ENCODE results near the gene DUOX1.
A peak's percentile ranks its signal among the peaks of the same experiment; 100 is the strongest.

DUOX1 gene

GRCh38 chr15:45110256-45110820 lies 19.5 kb upstream of the DUOX1 start:
- Histone ChIP-seq H2AFZ (ENCODE audit: low read length) (no peak overlapping the region), H3K9ac (ENCODE audit: low read depth, low read length, poor library complexity, severe bottlenecking) (no peak overlapping the region), H3K36me3 (ENCODE audit: insufficient read depth, low read length) (no peaks in the 10 kb centered on the region), H3F3A (ENCODE audit: low read depth) (no peaks in the 10 kb centered on the region), H4K20me1 (ENCODE audit: insufficient read depth, low read length, poor library complexity, severe bottlenecking) (no peaks in the 10 kb centered on the region), H3K4me3 (ENCODE audit: low read length, poor library complexity, severe bottlenecking) (no peak overlapping the region), H3K9me2 (replicated peaks; ENCODE audit: low read depth, low read length) (no peaks in the 10 kb centered on the region), H3K4me1 (ENCODE audit: insufficient read depth, low read length, poor library complexity, severe bottlenecking) (no peaks in the 10 kb centered on the region), H3K27me3 (ENCODE audit: insufficient read depth, low read length, poor library complexity, severe bottlenecking) (no peaks in the 10 kb centered on the region), H3K4me2 (ENCODE audit: low read depth, low read length, poor library complexity, severe bottlenecking) (no peak overlapping the region), H3K79me2 (ENCODE audit: insufficient read depth, low read length) (no peaks in the 10 kb centered on the region), H3K9me3 (ENCODE audit: insufficient read depth, low read depth, low read length) (no peaks in the 10 kb centered on the region)
- TF ChIP-seq EZH2phosphoT487 (IDR thresholded peaks at IDR 0.05; ENCODE audit: borderline replicate concordance) = no peak
- TF ChIP-seq CTCF (conservative IDR thresholded peaks at IDR 0.05; ENCODE audit: low read length) = peak; percentile 27; the same call in 1 of the 2 replicates

GRCh38 chr15:45111390-45112142 lies 18.2 kb upstream of the DUOX1 start:
- Histone ChIP-seq H3K9me2 (replicated peaks; ENCODE audit: low read depth, low read length) (no peaks in the 10 kb centered on the region), H3K9ac (ENCODE audit: low read depth, low read length, poor library complexity, severe bottlenecking) (no peak overlapping the region), H3K27me3 (ENCODE audit: insufficient read depth, low read length, poor library complexity, severe bottlenecking) (no peaks in the 10 kb centered on the region), H4K20me1 (ENCODE audit: insufficient read depth, low read length, poor library complexity, severe bottlenecking) (no peaks in the 10 kb centered on the region), H3K36me3 (ENCODE audit: insufficient read depth, low read length) (no peaks in the 10 kb centered on the region), H3K4me2 (ENCODE audit: low read depth, low read length, poor library complexity, severe bottlenecking) (no peak overlapping the region), H3K4me1 (ENCODE audit: insufficient read depth, low read length, poor library complexity, severe bottlenecking) (no peaks in the 10 kb centered on the region), H3K79me2 (ENCODE audit: insufficient read depth, low read length) (no peaks in the 10 kb centered on the region), H3K4me3 (ENCODE audit: low read length, poor library complexity, severe bottlenecking) (no peak overlapping the region), H3F3A (ENCODE audit: low read depth) (no peaks in the 10 kb centered on the region), H3K9me3 (ENCODE audit: insufficient read depth, low read depth, low read length) (no peaks in the 10 kb centered on the region), H2AFZ (ENCODE audit: low read length) (no peak overlapping the region)
- TF ChIP-seq EZH2phosphoT487 (IDR thresholded peaks at IDR 0.05; ENCODE audit: borderline replicate concordance) (no peak), CTCF (conservative IDR thresholded peaks at IDR 0.05; ENCODE audit: low read length) (no peak)

- no peaks in the 10 kb centered on the region for H3K9me3 ChIP-seq (ENCODE audit: insufficient read depth, low read depth, low read length)
- no peak overlapping the region for H3K4me3 ChIP-seq (ENCODE audit: low read length, poor library complexity, severe bottlenecking)
- no peak overlapping the region for H3K4me2 ChIP-seq (ENCODE audit: low read depth, low read length, poor library complexity, severe bottlenecking)
- TF ChIP-seq CTCF (conservative IDR thresholded peaks at IDR 0.05; ENCODE audit: low read length) (no peak), EZH2phosphoT487 (IDR thresholded peaks at IDR 0.05; ENCODE audit: borderline replicate concordance) (no peak)
- no peak overlapping the region for H3K9ac ChIP-seq (ENCODE audit: low read depth, low read length, poor library complexity, severe bottlenecking)
- H3K27me3 ChIP-seq (ENCODE audit: insufficient read depth, low read length, poor library complexity, severe bottlenecking) = no peaks in the 10 kb centered on the region
- H3K36me3 ChIP-seq (ENCODE audit: insufficient read depth, low read length) = no peaks in the 10 kb centered on the region
- no peaks in the 10 kb centered on the region for H4K20me1 ChIP-seq (ENCODE audit: insufficient read depth, low read length, poor library complexity, severe bottlenecking)
- H3K9me2 ChIP-seq (replicated peaks; ENCODE audit: low read depth, low read length) = no peaks in the 10 kb centered on the region
- no peaks in the 10 kb centered on the region for H3F3A ChIP-seq (ENCODE audit: low read depth)
- no peaks in the 10 kb centered on the region for H3K79me2 ChIP-seq (ENCODE audit: insufficient read depth, low read length)
- H2AFZ ChIP-seq (ENCODE audit: low read length) = no peak overlapping the region
- H3K4me1 ChIP-seq (ENCODE audit: insufficient read depth, low read length, poor library complexity, severe bottlenecking) = no peaks in the 10 kb centered on the region
These were observed 17.6 kb upstream of the DUOX1 start for GRCh38 chr15:45112143-45112590.
